ENCODE measurements around the gene ABCB11. TPM values are rescaled to one million over a fixed set of nuclear protein-coding genes. Genes with fewer than 3 reads are reported as not detected.

ABCB11 gene
- total and polyA plus RNA-seq, 2 of the 4 experiments (the other 2 are of a cell fraction): not detected

DNA sequence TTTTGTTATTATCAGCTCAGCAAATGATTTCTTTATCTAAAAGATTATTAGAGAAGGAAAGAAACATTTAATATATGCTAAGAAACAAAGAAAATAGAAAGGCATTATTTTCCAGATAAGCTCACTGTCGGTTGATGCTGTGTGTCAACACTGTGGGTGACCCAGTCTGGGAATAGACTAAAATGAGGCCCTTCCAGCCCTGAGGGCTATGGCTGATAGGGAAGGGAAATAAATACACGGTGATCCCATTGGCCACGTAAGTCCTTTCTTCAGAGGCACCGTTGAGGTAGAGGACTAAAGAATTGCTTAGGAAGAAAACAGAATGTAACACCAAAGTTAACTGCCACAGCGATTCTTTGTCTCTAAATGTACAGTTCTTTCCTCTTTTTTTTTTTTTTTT is 1.8 kb downstream of the ABCB11 start:
- H3K14ac ChIP-seq (replicated peaks; ENCODE audit: low read depth, low read length): no peak overlapping the region
- no peak for TF ChIP-seq MXI1 (IDR thresholded peaks at IDR 0.05; ENCODE audit: borderline replicate concordance, low read depth, low read length)
- TF ChIP-seq CEBPB (IDR thresholded peaks at IDR 0.05; ENCODE audit: low read depth, low read length): no peak
- TF ChIP-seq MAZ (IDR thresholded peaks at IDR 0.05; ENCODE audit: borderline replicate concordance, low read depth, low read length): no peak
- no peak overlapping the region for H3K9ac ChIP-seq (ENCODE audit: low read depth, low read length)
- POLR2A ChIA-PET (ENCODE audit: unreplicated experiment): no interaction called here
- no peak overlapping the region for H4K5ac ChIP-seq (ENCODE audit: low read depth, low read length)
- no peak overlapping the region for H3K4me3 ChIP-seq (ENCODE audit: insufficient read depth, low read depth, low read length)
- no peak overlapping the region for H3K56ac ChIP-seq (ENCODE audit: extremely low read depth, insufficient read depth, low read length)
- no peak overlapping the region for H2AK9ac ChIP-seq (replicated peaks; ENCODE audit: low read depth, low read length, poor library complexity)
- no peaks in the 10 kb centered on the region for H3K36me3 ChIP-seq (ENCODE audit: control insufficient read depth, insufficient read depth, low read length)
- H3K4me2 ChIP-seq (ENCODE audit: low read depth, low read length): no peak overlapping the region
- no peak overlapping the region for H2BK20ac ChIP-seq (ENCODE audit: low read depth, low read length)
- H2BK120ac ChIP-seq (ENCODE audit: low read depth, low read length): no peak overlapping the region
- no peaks in the 10 kb centered on the region for H3K79me1 ChIP-seq (ENCODE audit: low read depth in 1 of 2, low read length in 2 of 2)
- DNase-seq (no peak), ATAC-seq (ENCODE audit: low read depth) (no peak)
- no peak overlapping the region for H3K4ac ChIP-seq (ENCODE audit: low read depth, low read length)
- H2BK5ac ChIP-seq (ENCODE audit: low read depth, low read length, poor library complexity, severe bottlenecking): no peak overlapping the region
- no TSS peak for BruUV-seq (replicated peaks)
- dilution Hi-C loops (cut with HindIII; ENCODE audit: low sequenced_read_pairs, unreplicated experiment): no loop called here
- H4K20me1 ChIP-seq (ENCODE audit: insufficient read depth, low read length): no peaks in the 10 kb centered on the region
- H3K4me1 ChIP-seq (ENCODE audit: control insufficient read depth, insufficient read depth, low read length): no peaks in the 10 kb centered on the region
- H3K27ac ChIP-seq (ENCODE audit: insufficient read depth, low read length): no peak overlapping the region
- H4K8ac ChIP-seq (ENCODE audit: low read depth in 2 of 2, low read length in 2 of 2): no peak overlapping the region
- H2BK15ac ChIP-seq (ENCODE audit: low read depth, low read length): no peak overlapping the region
- WGBS, 2 experiments (ENCODE audit: extremely low coverage in 2 of 2, insufficient read length in 1 of 2): 40% methylated on average over 1 of the region's 5 CpGs; no CpG with 5 or more reads in 1 of the 2 experiments
- in situ Hi-C loops (cut with MboI; ENCODE audit: low sequenced_read_pairs): no loop called here
- no peaks in the 10 kb centered on the region for H3K27me3 ChIP-seq (ENCODE audit: control insufficient read depth, insufficient read depth, low read length)
- H3K9me1 ChIP-seq (ENCODE audit: insufficient read depth, low read length): no peaks in the 10 kb centered on the region
- no peak overlapping the region for H2AFZ ChIP-seq (replicated peaks; ENCODE audit: low read length, poor library complexity)
- CTCF ChIA-PET: no interaction called here
- no peak overlapping the region for H3K18ac ChIP-seq (ENCODE audit: low read depth, low read length)
- H3K9me3 ChIP-seq (ENCODE audit: control insufficient read depth, insufficient read depth, low read length): no peaks in the 10 kb centered on the region
- no peak overlapping the region for H4K91ac ChIP-seq (ENCODE audit: insufficient read depth, low read depth, low read length)
- H3K23ac ChIP-seq (ENCODE audit: low read depth, low read length): no peak overlapping the region
- no peak overlapping the region for H2AK5ac ChIP-seq (ENCODE audit: low read depth, low read length)
- intact Hi-C loops (cut with micrococcal nuclease): no loop called here

Data from IMR-90 (cell line).